HPDE6-E6E7 (cell line): ENCODE data around the gene DLK2.
"Not testable (repeated sequence)": the region's sequence is repeated elsewhere in the genome, so short reads cannot be mapped to it uniquely, and the experiment has no call there.

ENCODE experiments used
- DNase-seq: peaks from one replicate; pipeline ENCODE4 v3.0.0; 2011; ENCODE audit warnings: missing footprints; ENCODE audit errors: extremely low spot score

DLK2 gene

GRCh38 chr6:43481591-43482236, 26.4 kb upstream of the DLK2 start:
- DNase-seq, result peak; percentile 90

DNA sequence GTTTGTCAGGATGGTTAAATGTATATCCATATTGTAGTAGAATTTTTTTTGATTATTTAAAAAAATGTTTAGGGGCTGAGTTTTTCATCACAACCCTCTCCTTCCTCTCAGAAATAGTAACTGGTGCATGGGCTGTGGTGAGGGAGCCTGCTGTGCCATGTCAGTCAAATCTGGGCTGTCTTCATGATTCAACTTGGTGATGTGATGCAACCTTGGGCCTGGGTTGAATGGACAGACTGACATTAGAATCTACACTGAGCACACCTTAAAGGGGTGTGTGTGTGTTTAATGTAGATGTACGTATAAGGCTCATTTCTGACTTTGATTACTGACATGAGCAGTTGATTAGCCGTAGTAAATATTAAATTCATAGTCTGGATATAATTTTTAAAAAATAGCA, 25.7 kb upstream of the DLK2 start:
- DNase-seq, result peak; percentile 78

GRCh38 chr6:43478008-43478372, 22.6 kb upstream of the DLK2 start:
- DNase-seq, result no peak

DNA sequence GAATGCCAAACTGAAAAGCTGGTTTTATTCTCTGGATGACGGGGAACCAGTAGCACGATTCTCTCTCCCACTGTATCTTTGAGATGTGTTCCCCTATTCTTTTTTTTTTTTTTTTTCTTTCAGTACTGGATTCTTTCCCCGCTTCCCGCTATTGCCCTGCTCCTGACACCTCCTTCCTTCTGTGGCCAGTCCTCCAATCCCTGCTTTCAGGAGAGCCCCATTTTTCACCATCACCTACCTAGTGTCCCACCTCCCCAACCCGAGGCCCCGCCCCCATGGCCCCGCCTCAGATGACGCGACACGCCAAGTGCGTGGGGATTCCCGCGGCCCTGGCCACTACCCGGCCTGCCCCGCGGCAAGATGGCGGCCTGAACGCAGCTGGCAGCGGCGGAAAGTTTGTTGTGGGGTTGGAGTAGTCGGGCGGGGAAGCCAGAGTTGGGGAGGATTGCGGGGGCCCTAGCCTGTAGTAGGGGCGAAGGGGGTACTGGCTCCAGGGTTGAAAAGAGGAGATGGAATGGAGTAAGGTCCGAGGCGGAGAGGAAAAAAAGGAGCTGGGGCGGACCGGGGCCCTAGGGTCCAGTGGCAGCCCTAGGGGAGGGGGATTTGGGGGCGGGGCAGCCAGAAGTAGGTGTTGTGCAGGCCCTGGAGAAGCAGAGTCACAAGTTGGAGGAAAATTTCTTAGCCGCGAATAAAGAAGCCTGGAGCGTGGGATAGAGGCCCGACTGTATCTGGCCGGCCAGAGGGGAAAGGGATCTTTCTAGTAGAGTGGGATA, 22.1 kb upstream of the DLK2 start, which contains the start of gene TJAP1:
TSS of gene TJAP1 (plus strand) at position 336 of the 773 bp plus-strand sequence. CDS start 21,432 bp downstream, outside the sequence.
- DNase-seq, result peak; percentile 84

GRCh38 chr6:43476746-43477145, 21.4 kb upstream of the DLK2 start:
- no peak for DNase-seq

DNA sequence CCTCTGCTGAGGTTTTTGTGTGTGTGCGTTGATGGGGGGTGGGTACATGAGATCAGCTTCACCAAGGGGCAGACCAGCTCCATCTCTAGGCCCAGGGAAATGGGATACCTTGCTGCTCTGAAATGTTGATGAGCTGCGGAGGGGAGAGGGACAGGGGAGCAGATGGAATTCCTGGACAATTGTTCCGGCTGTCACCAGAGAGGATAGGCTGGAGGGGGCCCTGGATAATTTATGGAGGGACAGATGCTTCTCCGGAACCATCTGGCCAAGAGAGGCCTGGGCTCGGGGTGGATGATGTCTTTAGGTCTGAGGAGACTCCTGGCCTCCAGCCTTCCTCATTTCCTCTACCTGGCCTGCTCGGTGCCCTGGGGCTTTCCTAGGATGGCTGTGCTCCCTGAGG, 20.2 kb upstream of the DLK2 start:
- no peak for DNase-seq

DNA sequence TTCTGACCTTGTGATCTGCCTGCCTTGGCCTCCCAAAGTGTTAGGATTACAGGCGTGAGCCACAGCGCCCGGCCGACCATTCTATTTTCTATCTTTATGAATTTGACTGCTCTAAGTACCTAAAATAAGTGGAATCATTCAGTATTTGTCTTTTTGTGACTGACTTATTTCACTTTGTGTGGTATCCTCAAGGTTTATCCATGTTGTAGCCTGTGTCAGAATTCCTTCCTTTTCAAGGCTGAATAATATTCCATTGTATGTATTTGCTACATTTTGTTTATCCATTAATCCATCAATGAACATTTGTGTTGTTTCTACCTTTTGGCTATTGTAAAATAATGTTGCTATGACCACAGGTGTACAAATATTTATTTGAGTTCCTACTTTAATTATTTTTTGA, 17.2 kb upstream of the DLK2 start:
- no peak for DNase-seq

GRCh38 chr6:43471399-43471798, 16.1 kb upstream of the DLK2 start:
- no peak for DNase-seq

- no peak for DNase-seq
Measured at GRCh38 chr6:43469947-43470346, 14.6 kb upstream of the DLK2 start.

- no peak for DNase-seq
Measured at GRCh38 chr6:43468748-43469681, 13.7 kb upstream of the DLK2 start.

DNA sequence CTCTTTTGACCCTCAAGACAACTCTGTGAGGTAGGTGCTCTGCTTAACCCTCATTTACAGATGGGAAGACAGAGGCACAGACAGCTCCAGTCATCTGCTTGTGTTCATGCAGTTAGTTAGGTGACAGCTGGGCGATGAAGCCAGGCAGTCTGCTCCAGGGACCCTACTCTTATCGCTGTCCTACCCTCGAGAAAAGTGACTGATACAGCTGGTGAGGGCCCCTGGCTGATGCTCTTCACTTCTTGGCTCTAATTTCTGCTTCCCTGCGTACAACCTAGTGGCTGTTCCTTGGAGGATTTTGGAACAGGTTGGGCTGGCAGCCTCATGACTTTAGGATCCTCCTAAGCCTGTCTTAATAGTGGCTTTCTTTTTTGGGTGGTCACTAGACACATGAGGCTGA, 12.9 kb upstream of the DLK2 start:
- no peak for DNase-seq

GRCh38 chr6:43467752-43468151, 12.4 kb upstream of the DLK2 start:
- no peak for DNase-seq

DNA sequence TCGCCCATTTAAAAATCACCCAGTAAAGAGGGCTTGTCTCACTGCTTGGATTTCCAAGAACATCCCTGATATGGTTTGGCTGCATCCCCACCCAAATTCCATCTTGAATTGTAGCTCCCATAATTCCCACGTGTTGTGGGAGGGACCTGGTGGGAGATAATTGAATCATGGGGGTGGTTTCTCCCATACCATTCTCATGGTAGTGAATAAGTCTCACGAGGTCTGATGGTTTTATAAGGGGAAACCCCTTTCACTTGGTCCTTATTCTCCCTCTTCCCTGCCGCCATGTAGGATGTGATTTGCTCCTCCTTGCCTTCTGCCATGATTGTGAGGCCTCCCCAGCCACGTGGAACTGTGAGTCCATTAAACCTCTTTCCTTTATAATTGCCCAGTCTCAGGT, 11.9 kb upstream of the DLK2 start:
- DNase-seq, result not testable (repeated sequence)

DNA sequence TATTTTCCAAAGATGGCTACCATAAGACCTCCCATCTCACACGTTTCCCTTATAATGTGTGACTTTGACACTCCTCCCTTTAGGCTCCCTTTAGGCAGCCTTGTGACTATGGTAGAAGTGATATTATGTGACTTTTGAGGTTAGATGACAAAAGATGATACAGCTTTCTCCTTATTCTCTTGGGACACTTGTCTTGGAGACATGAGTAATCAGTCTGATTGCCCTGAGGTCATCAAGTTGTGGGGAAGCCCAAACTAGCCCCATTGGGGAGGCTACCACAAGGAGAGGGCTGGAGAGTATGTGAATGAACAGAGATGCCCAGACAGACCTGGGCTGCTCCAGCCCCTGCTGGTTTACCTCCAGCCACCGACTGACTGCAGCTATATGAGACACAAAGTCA, 10.6 kb upstream of the DLK2 start:
- no peak for DNase-seq

DNA sequence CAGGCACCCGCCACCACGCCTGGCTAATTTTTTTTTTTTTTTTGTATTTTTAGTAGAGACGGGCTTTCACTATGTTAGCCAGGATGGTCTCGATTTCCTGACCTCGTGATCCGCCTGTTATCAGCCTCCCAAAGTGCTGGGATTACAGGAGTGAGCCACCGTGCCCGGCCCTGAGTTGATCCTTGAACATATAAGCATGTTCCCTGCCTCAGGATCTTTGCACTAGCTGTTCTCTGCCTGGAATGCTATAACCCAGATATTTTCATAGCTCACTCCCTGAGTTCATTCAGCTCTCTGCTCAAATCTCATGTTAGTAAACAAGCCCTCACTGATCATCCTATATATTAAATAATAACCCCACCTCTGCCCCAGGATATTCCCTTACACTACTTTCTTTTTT, 9.0 kb upstream of the DLK2 start:
- no peak for DNase-seq

DNA sequence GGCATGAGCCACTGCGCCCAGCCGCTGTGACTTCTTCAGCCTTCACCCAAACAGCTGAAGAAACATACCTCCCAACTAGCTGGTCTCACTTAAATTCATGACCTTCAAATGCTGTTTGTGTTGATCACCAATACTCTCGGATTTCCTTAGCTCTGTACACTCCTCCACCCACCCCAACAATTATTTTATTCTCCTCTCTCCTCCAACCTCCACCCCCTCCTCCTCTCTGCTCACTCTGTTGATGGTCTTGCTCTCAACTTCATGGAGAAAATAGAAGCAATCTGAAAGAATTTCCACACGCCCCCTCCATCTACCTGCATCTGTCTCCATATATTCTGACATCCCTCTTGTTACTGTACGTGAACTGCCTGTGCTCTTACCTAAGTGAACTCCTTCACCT, 6.6 kb upstream of the DLK2 start:
- DNase-seq, result no peak

DNA sequence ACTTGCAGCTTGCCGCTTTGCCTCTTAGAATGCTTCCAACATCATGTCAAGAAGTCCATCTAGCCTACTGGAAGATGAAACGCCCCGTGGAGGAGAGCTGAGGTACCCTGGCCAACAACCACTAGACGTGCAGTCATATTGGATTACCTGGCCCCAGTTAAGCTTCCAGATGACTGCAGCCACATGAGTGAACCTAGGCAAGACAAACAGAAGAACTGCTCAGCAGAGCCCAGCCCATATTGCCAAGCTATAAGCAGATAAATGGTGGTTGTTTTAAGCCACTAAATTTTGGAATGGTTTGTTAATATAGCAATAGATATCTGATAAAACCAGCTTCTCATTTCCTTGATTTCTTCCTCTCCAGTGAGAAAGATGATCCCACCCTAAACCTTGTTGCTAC, 4.7 kb upstream of the DLK2 start:
- no peak for DNase-seq

DNA sequence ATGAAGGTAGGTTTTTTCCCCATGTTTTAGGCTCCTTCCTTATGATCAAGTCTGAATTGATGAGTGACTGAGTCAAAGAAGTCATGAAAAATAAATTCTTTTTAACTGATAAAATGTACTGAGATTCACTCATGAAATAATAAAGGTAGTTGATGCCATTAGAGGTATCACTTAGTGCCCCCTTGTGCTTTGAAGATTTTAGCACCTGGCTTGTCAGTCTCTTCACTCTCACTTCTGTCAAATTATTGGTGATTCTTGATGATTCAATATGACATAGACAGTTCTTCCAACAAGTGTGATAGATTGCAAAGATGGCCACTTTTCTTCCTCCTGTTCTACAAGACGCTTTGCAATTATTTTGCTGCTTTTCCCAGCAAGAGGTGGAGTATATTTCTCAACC, 4.2 kb upstream of the DLK2 start:
- DNase-seq, result no peak

DNA sequence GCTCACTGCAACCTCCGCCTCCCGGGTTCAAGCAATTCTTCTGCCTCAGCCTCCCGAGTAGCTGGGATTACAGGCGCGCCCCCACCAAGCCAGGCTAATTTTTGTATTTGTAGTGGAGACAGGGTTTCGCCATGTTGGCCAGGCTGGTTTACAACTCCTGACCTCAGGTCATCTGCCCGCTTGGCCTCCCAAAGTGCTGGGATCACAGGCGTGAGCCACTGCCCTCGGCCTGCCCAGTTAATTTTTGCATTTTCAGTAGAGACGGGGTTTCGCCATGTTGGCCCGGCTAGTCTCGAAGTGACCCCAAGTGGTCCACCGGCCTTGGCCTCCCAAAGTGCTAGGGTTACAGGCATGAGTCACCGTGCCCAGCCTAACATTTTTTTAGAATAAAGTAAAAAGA, 2.8 kb upstream of the DLK2 start:
- not testable (repeated sequence) for DNase-seq

DNA sequence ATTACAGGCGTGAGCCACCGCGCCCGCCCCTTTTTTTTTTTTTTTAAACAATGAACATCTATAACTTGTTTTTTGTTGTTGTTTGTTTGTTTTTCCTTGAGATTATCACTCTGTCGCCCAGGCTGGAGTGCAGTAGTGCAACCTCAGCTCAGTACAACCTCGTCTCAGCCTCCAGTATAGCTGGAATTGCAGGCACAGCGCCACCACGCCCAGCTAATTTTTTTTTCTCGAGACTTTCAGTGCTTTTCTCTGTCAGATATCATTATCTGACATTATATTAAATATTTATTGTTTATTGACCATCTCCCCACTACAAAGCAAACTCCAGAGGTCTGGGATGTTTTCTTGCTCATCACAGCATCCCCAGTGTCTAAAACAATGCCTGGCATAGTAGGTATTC, 2.3 kb upstream of the DLK2 start:
- DNase-seq, result no peak

DNA sequence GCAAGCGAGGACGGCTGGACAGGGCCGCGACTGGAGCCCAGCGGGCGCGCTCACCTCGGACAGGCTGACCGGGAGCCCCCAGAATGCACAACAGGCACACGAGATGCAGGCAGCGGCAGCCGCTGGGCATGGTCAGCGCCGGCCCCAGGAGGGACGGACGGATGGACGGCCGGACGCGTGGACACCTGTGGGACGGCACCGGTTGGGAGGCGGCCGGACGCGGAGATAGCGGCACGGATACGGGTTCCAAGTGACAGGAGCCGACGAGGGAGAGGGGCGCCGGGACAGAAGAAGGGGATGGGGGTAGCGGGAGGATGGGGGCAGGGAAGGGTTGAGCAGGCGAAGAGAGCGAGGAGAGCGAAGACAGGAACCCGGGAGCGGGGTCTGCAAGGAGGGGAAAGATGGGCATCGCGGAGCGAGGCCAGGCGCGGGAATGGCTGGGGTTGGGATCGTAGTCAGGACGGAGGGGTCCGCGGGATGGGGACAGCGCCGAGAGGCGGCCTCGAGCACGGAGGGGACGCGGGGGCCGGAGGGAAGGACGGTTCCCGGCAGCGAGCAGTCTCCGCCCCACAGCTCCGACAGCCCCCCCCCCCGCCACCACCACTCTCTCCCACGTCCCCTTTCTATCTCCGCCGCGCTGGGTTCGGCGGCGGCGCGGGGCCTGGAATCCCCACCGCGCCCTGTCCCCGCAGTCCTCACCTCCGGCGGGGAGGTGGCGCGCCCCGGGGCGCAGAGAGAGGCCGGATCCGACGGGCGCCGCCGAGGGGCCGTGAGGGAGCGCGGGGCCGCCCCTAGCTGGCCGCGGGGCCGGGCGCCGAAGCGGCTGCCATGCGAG, 435 bp downstream of the DLK2 start:
- DNase-seq, result peak; percentile 66

DNA sequence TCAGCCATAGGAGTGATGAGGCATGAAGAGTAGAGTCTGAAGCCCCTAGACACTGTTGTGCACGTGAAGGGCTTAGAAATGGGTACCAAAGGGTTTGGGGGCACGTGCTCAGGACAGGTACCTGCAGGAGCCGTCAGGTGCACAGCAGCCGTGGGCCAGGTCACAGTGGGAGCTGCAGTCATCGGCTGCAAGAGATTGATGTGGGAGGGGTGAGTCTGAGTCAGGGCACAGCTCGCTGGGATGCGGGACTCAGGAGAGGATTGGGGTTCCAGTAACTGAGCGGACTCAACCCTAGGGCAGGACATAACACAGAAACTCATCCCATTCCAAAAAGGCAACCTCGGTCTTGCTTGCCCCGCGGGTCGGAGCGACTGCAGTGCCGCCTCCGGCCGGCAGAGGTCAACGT, 1.1 kb downstream of the DLK2 start:
- no peak for DNase-seq
